Immature natural killer cell (primary cell): ENCODE measurements around the gene HIP1. TPM values are rescaled to one million over a fixed set of nuclear protein-coding genes. Genes with fewer than 3 reads are reported as not detected.
"Not testable (repeated sequence)": the region's sequence is repeated elsewhere in the genome, so short reads cannot be mapped to it uniquely, and the experiment has no call there.

ENCODE experiments used
- DNase-seq, 3 donors: peaks; one replicate each; pipeline ENCODE4 v3.0.0; 2022; ENCODE audit warnings: mixed read lengths in 1 of 3
- H3K27ac Mint-ChIP-seq, 6 donors: one replicate each; pipeline ENCODE4 v1.8.0; 2020; ENCODE audit warnings: mixed read lengths in 6 of 6, mild to moderate bottlenecking in 5 of 6, inconsistent platforms in 4 of 6, moderate library complexity in 3 of 6
- H3K27me3 Mint-ChIP-seq, 3 donors: one replicate each; pipeline ENCODE4 v1.8.0; 2020 to 2021; ENCODE audit warnings: low read depth in 3 of 3, mild to moderate bottlenecking in 3 of 3, mixed read lengths in 3 of 3, moderate library complexity in 3 of 3, inconsistent platforms in 1 of 3
- H3K36me3 Mint-ChIP-seq, 3 donors: one replicate each; pipeline ENCODE4 v1.8.0; 2020; ENCODE audit warnings: mixed read lengths in 3 of 3, inconsistent platforms in 2 of 3, mild to moderate bottlenecking in 2 of 3
- H3K4me1 Mint-ChIP-seq, 2 donors: one replicate each; pipeline ENCODE4 v1.8.0; 2020; ENCODE audit warnings: inconsistent platforms in 2 of 2, mild to moderate bottlenecking in 2 of 2, mixed read lengths in 2 of 2, moderate library complexity in 1 of 2
- H3K4me3 Mint-ChIP-seq, 5 donors: one replicate each; pipeline ENCODE4 v1.8.0; 2020; ENCODE audit warnings: mild to moderate bottlenecking in 5 of 5, mixed read lengths in 5 of 5, inconsistent platforms in 3 of 5, moderate library complexity in 3 of 5
- H3K9me3 Mint-ChIP-seq, 6 donors: one replicate each; pipeline ENCODE4 v1.8.0; 2020; ENCODE audit warnings: mild to moderate bottlenecking in 6 of 6, mixed read lengths in 6 of 6, inconsistent platforms in 4 of 6, moderate library complexity in 3 of 6
- polyA plus RNA-seq, 3 donors: library from polyadenylated mRNA; unstranded; fragments of 300-500 nt; fragmentation: Illumina TruSeq; gene quantifications; one replicate each; pipeline ENCODE4 v1.2.3, GENCODE V29; 2021

HIP1 gene
- polyA plus RNA-seq, 3 donors from 2014 or later, result 3.9 to 13.3 (median 5.9) TPM

GRCh38 chr7:75718390-75719031 lies 20.2 kb downstream of the HIP1 start:
- peaks cover 0 to 2% (median 0%) of the 10 kb centered on the region in 6 donors for H3K9me3 Mint-ChIP-seq
- H3K27me3 Mint-ChIP-seq, result peaks cover 0 to 1% (median 1%) of the 10 kb centered on the region in 3 donors
- no peak for DNase-seq
- H3K4me3 Mint-ChIP-seq, result no peak overlapping the region
- H3K4me1 Mint-ChIP-seq, result peaks cover 3 to 20% of the 10 kb centered on the region in 2 donors
- H3K27ac Mint-ChIP-seq, result no peak overlapping the region
- H3K36me3 Mint-ChIP-seq, result peaks cover 4 to 24% (median 13%) of the 10 kb centered on the region in 3 donors

GRCh38 chr7:75717746-75718145 lies 21.0 kb downstream of the HIP1 start:
- Mint-ChIP-seq H3K4me1 (peaks cover 6 to 22% of the 10 kb centered on the region in 2 donors), H3K36me3 (peaks cover 4 to 25% (median 13%) of the 10 kb centered on the region in 3 donors)
- H3K27me3 Mint-ChIP-seq, H3K9me3 Mint-ChIP-seq, H3K4me3 Mint-ChIP-seq, DNase-seq, H3K27ac Mint-ChIP-seq: not testable (repeated sequence)

DNA sequence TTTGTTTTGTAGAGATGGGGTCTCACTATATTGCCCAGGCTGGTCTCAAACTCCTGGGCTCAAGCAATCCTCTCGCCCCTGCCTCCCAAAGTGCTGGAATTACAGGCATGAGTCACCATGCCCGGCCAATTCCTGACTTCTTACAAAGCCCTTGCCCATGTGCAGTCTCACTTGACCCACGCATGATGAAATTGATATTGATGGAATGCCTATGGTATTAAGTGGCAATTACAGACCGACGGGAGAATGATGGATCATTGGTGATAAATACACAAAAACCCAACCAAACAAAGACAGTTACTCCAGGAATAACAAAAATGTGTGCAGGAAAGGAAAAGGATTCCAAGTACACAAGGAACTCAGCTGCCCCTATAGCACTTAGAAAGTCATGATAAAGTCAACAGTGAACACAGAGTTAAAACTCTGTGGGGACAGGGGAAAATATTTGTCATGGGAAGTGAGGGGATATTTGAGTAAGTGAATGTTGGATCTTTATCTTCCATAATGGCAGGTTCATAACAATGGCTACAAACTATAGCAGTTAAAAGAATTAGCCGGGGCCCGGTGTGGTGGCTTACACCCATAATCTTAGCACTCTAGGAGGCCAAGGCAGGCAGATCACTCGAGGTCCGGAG lies 21.6 kb downstream of the HIP1 start:
- Mint-ChIP-seq H3K36me3 (peaks cover 4 to 27% (median 13%) of the 10 kb centered on the region in 3 donors), H3K9me3 (peaks cover 0 to 2% (median 0%) of the 10 kb centered on the region in 6 donors), H3K27ac (no peak overlapping the region), H3K4me3 (no peak overlapping the region), H3K27me3 (peaks cover 0 to 4% (median 1%) of the 10 kb centered on the region in 3 donors), H3K4me1 (peaks cover 12 to 29% of the 10 kb centered on the region in 2 donors)
- no peak for DNase-seq

- H3K27me3 Mint-ChIP-seq, result peaks cover 0 to 4% (median 1%) of the 10 kb centered on the region in 3 donors
- peaks cover 25 to 36% of the 10 kb centered on the region in 2 donors for H3K4me1 Mint-ChIP-seq
- H3K36me3 Mint-ChIP-seq, result peaks cover 4 to 28% (median 13%) of the 10 kb centered on the region in 3 donors
- peak overlapping the region in 1 of 6 donors; percentile 40 for H3K27ac Mint-ChIP-seq
- no peak for DNase-seq
- H3K4me3 Mint-ChIP-seq, result no peak overlapping the region
- peaks cover 0 to 4% (median 0%) of the 10 kb centered on the region in 6 donors for H3K9me3 Mint-ChIP-seq
Observed at GRCh38 chr7:75715864-75716263, 22.9 kb downstream of the HIP1 start.

DNA sequence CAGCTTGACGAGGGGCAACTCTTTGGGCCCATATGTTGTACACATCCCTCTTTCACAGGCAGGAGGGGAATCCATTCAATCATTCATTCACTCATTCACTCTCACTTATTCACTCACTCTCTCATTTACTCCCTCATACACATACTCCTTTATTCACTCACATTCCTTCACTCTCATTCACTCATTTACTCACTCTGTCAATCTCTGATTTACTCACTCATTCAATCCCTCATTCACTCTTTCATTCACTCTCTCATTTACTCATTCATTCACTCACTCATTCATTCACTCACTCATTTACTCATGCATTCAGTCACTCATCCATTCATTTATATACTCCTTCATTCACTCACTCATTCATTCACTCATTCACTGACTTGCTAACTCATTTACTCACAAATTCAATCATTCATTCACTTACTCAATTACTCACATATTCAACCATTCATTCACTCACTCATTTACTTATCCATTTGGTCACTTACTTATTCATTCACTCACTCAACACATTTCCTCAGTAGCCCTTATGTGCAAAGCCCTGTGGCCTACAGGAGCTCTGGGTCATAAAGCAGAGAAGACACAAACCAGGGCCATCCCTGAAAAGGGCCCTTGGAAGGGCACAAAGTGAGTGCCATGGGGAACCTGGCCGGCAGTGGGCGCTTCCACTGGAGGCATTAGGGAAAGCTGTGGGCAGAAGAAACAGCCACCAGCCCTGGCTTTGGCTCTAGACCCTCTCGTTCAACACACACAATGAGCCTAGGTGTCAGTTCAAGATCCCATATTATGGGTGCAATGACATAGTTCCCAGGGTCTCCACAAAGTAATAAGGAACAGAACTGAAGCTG lies 26.0 kb downstream of the HIP1 start:
- DNase-seq, result no peak
- H3K4me1 Mint-ChIP-seq, result peaks cover 25 to 41% of the 10 kb centered on the region in 2 donors
- peak overlapping the region; percentile 8 to 64 (median 23) for H3K4me3 Mint-ChIP-seq
- H3K36me3 Mint-ChIP-seq, result peaks cover 4 to 47% (median 28%) of the 10 kb centered on the region in 3 donors
- H3K27ac Mint-ChIP-seq, result peak overlapping the region in 2 of 6 donors; percentile 3 to 8
- peaks cover 0 to 7% (median 1%) of the 10 kb centered on the region in 3 donors for H3K27me3 Mint-ChIP-seq
- peaks cover 0 to 27% (median 12%) of the 10 kb centered on the region in 6 donors for H3K9me3 Mint-ChIP-seq

DNA sequence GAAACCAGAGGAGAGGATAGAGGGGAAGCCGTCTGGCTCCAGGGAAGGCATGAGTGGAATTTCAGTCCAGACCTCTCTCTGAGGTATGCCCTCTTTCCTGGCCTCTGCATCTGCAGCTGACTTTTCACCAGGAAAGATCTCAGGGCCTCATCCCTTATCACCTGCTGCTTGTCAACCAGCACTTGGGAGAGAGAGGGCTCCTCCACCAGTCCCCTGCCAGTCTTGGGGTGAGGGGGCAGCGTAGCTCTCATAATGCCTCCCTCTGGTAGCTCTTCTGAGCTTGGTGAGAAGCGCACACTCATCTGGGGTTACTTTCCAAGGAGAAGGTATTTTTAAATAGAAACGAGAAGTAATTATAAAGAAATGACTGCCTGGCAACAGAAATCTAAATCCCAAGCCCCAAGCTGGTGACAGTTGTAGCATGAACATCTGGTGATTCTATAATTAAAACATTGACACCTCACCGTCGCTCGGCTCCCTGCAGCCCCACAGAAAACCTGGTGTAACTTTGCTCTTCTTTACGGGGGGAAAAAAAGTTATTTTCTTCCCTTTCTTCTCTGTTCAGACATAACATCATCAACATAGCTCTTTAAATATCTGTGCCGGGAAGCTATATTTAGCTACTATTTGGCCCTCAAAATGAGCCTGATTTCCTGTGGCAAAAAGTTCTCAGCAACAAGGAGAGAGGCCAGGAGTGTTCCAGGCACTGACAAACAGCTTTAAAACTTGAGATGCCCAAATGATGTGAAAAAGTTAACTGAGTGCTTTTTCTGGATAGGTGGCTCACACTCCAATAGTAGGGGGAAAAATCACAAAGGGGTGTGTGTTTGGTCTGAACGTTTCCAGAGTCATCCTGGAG lies 26.9 kb downstream of the HIP1 start:
- peaks cover 0 to 7% (median 1%) of the 10 kb centered on the region in 3 donors for H3K27me3 Mint-ChIP-seq
- H3K27ac Mint-ChIP-seq, result peak overlapping the region in 4 of 6 donors; percentile 25 to 52 (median 44)
- peaks cover 4 to 42% (median 22%) of the 10 kb centered on the region in 3 donors for H3K36me3 Mint-ChIP-seq
- peaks cover 0 to 27% (median 12%) of the 10 kb centered on the region in 6 donors for H3K9me3 Mint-ChIP-seq
- no peak for DNase-seq
- H3K4me1 Mint-ChIP-seq, result peaks cover 25 to 41% of the 10 kb centered on the region in 2 donors
- peak overlapping the region; percentile 22 to 64 (median 46) for H3K4me3 Mint-ChIP-seq

DNA sequence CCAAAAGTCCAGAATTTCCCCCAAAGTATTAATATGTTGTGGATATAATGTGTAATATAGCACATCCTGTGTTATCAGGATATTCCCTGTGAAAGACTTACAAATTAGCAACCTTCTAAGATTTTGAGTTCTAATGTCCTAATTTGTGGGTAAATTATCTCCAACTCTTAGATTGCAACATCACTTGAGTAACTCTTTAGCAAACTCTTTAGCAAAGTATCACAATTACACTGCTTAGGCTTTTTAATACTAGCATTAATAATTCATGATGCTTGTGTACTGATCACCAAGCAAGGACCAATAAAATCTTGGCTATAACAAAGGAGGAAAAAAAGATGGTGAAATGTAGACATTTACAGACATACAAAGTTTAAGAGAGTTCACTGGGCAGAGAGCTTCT lies 27.7 kb downstream of the HIP1 start:
- Mint-ChIP-seq H3K4me1 (peaks cover 25 to 41% of the 10 kb centered on the region in 2 donors), H3K9me3 (peaks cover 0 to 27% (median 12%) of the 10 kb centered on the region in 6 donors), H3K27ac (peak overlapping the region in 2 of 6 donors; percentile 25 to 46), H3K27me3 (peaks cover 0 to 7% (median 1%) of the 10 kb centered on the region in 3 donors), H3K4me3 (peak overlapping the region in 2 of 5 donors; percentile 22 to 46), H3K36me3 (peaks cover 4 to 42% (median 22%) of the 10 kb centered on the region in 3 donors)
- DNase-seq, result no peak

- peaks cover 5 to 7% of the 10 kb centered on the region in 2 donors for H3K4me1 Mint-ChIP-seq
- H3K27me3 Mint-ChIP-seq, result peaks cover 0 to 1% (median 0%) of the 10 kb centered on the region in 3 donors
- peak overlapping the region in 1 of 6 donors; percentile 3 for H3K27ac Mint-ChIP-seq
- peaks cover 0 to 13% (median 11%) of the 10 kb centered on the region in 3 donors for H3K36me3 Mint-ChIP-seq
- peaks cover 0 to 15% (median 7%) of the 10 kb centered on the region in 6 donors for H3K9me3 Mint-ChIP-seq
- no peak for DNase-seq
- H3K4me3 Mint-ChIP-seq, result no peak overlapping the region
Observed at GRCh38 chr7:75704928-75705327, 33.8 kb downstream of the HIP1 start.

GRCh38 chr7:75702515-75702914 lies 36.2 kb downstream of the HIP1 start:
- Mint-ChIP-seq H3K4me3 (no peak overlapping the region), H3K27ac (peak overlapping the region in 1 of 6 donors; percentile 58), H3K36me3 (no peaks in the 10 kb centered on the region), H3K27me3 (no peaks in the 10 kb centered on the region), H3K4me1 (peaks cover 18 to 27% of the 10 kb centered on the region in 2 donors), H3K9me3 (no peaks in the 10 kb centered on the region)
- no peak for DNase-seq

GRCh38 chr7:75699993-75700392 lies 38.7 kb downstream of the HIP1 start:
- Mint-ChIP-seq H3K36me3 (peaks cover under 1 to 12% (median 8%) of the 10 kb centered on the region in 3 donors), H3K27ac (peak overlapping the region in 3 of 6 donors; percentile 50 to 71 (median 57)), H3K4me3 (peak overlapping the region; percentile 34 to 72 (median 44)), H3K27me3 (peaks cover 0 to 2% (median 0%) of the 10 kb centered on the region in 3 donors), H3K4me1 (peaks cover 18 to 27% of the 10 kb centered on the region in 2 donors), H3K9me3 (no peaks in the 10 kb centered on the region)
- peak; percentile 6 to 36 (median 8) for DNase-seq

GRCh38 chr7:75698358-75698757 lies 40.4 kb downstream of the HIP1 start:
- Mint-ChIP-seq H3K27ac (peak overlapping the region in 1 of 6 donors; percentile 12), H3K4me3 (peak overlapping the region in 1 of 5 donors; percentile 8), H3K9me3 (no peaks in the 10 kb centered on the region), H3K4me1 (peaks cover 19 to 32% of the 10 kb centered on the region in 2 donors), H3K36me3 (peaks cover 4 to 19% (median 11%) of the 10 kb centered on the region in 3 donors), H3K27me3 (peaks cover 0 to 2% (median 2%) of the 10 kb centered on the region in 3 donors)
- DNase-seq, result no peak

GRCh38 chr7:75696263-75697037 lies 42.3 kb downstream of the HIP1 start:
- Mint-ChIP-seq H3K27ac (peak overlapping the region in 1 of 6 donors; percentile 69), H3K9me3 (no peaks in the 10 kb centered on the region), H3K4me3 (no peak overlapping the region), H3K27me3 (peaks cover 0 to 2% (median 2%) of the 10 kb centered on the region in 3 donors), H3K36me3 (peaks cover 8 to 19% (median 11%) of the 10 kb centered on the region in 3 donors), H3K4me1 (peaks cover 19 to 37% of the 10 kb centered on the region in 2 donors)
- DNase-seq, result no peak
